Fibroblast of skin of scalp (primary cell): ENCODE results near the gene SCN9A.
A peak's percentile ranks its signal among the peaks of the same experiment; 100 is the strongest.
"Not testable (repeated sequence)": the region's sequence is repeated elsewhere in the genome, so short reads cannot be mapped to it uniquely, and the experiment has no call there.

ENCODE experiments used
- DNase-seq: peaks from one replicate; pipeline ENCODE4 v3.0.0-alpha.2; 2013

SCN9A gene

GRCh38 chr2:166333801-166334200 lies 41.9 kb downstream of the SCN9A start:
- no peak for DNase-seq

- no peak for DNase-seq
Measured at GRCh38 chr2:166332106-166332505, 43.6 kb downstream of the SCN9A start.

DNA sequence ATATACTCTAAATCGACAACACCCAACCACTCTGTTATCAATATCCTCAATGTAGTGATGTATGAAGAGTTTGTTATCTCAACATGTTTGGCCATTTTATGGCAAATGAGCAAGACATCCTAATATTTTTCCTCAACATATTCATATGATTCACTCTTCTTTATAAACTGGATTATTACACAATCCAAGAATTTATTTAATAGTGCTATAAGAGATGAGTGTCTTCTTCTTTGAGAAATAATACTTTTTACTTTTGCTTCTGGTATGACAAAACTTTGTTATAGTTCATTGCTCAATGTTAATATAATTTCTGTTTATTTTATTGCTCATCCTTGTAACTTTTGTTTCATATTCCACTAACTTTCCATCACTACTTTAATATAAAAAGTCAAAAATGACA lies 44.3 kb downstream of the SCN9A start:
- peak; percentile 5 for DNase-seq

DNA sequence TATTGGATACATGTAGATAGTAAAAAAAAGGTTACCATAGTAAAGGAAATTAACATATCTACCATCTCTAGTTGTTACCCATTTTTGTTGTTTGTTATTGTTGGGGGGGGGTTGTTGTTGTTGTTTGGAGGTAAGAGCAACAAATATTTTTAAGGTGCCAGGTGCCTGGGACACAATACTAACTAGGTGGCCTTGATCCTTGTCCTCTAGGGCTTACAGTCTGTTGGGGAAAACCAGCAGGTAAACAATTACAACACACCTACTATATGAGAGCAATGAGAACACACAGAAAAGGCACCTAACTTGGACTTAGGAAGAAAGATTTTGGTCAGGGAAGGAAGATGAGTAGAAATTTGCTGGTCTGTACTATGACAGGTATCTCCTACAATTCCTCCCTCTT lies 46.3 kb downstream of the SCN9A start:
- no peak for DNase-seq

GRCh38 chr2:166328147-166328546 lies 47.6 kb downstream of the SCN9A start:
- DNase-seq = no peak

DNA sequence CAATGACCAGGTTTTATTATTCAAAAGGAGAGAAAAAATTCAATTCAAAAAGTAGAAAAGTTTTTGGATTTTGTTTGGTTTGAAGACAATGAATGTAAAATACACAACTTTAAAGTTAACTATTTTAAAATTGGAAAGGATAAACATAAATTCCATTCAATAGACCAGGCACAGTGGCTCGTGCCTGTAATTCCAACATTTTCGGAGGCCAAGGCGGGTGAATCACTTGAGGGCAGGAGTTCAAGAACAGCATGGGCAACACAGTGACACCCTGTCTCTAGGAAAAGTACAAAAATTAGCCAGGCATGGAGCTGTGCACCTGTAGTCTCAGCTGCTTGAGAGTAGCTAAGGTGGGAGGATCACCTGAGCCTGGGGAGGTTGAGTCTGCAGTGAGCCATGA lies 54.7 kb downstream of the SCN9A start:
- DNase-seq = no peak

DNA sequence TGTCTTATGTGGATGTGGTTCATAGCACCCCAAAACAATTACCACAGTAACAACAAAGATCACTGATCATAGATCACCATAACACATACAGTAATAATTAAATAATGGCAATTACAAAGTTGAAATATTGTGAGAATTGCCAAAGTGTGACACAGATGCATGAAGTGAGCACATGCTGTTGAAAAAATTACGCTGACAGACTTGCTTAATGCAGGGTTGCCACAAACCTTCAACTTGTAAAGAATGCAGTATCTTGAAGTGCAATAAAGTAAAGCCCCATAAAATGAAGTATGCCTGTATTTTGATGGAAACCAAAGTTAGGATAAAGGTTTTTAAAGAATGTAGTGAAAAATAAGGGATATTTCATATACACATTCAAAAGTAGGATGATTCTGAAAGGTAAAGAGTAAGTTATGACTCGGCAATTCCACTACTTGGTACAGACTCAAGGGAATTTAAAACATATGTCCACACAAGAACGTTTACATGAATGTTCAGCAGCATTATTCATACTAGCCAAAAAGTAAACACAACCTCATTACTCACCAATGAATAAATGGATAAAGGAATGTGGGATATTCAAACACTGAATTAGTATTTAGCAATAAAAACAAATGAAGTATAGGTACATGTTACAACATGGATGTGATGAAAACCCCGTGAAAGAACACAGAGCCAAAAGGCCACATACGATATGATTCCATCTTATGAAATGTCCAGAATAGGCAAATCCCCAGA lies 61.6 kb downstream of the SCN9A start:
- peak; percentile 84 for DNase-seq

DNA sequence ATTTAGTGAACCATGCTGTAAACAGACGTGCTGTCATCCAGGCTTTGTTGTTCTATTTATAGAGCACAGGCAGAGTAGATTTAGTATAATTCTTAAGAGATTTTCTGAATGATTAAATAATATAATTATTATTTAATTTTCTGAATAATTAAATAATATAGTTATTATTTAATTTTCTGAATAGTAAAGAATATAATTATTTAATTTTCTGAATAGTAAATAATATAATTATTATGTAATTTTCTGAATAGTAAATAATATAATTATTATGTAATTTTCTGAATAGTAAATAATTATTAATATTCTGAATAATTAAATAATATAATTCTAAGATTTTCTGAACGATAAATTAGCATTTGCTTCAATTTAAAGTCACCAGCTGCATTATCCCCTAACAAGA lies 62.9 kb downstream of the SCN9A start:
- DNase-seq = not testable (repeated sequence)

DNA sequence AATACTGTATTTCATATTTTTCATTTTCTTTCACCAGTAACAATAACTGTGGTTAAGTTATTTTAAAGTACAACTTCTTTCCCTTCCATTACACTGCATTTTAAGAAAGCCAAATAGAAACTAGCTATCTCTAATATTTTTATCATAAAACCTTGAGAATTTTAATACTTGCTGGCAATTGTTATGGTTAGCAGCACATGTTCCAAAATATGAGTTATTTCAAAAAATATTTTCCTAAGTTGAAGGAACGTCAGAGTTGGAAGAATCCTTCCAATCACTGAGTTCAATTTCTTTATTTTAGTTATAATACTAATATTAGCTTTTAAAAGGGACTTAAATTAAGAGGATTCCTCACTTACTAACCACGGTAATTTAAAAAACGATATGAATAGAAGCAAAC lies 68.4 kb downstream of the SCN9A start:
- peak; percentile 33 for DNase-seq

DNA sequence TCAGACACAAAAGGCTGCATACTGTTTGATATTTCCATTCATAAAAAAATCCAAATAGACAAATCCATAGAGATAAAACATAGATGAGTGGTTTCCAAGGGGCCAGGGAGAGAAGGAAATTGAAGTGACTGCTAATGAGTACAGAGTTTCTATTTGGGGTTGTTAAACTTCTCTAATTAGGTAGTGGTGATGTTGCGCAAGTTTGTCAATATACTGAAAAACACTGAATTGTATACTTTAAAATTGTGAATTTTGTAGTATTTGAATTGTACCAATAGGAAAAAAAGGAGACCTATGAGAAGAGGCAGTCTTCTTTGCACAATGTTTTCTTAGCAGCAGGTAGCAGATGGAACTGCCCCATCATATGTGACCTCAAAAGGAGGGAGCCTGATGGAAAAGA lies 71.1 kb downstream of the SCN9A start:
- no peak for DNase-seq

DNA sequence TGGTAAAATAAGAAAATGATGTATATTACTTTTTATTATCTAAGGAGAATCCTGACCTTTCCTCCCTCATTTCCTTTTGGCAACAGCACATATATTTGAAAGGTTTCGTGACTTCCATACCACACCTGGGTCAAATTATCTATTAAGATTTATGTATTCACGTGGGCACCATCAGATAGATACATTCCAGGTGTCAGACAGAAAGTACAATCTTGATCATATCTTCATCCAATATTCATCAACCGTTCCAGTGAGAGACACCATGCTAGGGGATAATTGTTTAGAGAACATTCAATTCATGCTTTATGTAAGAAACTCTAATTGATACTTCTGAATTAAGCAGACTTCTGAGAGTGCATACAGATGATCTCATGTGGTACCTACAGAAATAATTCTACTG lies 73.7 kb downstream of the SCN9A start:
- DNase-seq = no peak

DNA sequence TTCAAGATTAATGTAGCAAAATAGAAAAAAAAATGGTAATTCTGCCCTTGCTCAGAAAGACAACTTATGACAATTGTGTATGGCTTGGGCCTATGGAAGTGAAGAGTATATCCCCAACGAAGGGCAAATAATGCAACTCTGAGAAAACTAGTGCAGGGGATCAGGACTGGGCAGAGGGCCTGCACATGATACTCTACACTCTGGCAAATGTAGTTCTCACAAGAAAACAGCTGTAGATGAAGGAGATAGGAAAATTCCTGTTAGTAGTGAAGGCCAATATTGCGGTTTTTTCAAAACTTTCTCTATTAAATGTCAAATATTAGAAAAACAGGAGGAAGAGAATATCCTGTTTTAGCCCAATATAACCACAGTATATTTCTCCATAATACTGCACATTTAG lies 77.8 kb downstream of the SCN9A start:
- no peak for DNase-seq

DNA sequence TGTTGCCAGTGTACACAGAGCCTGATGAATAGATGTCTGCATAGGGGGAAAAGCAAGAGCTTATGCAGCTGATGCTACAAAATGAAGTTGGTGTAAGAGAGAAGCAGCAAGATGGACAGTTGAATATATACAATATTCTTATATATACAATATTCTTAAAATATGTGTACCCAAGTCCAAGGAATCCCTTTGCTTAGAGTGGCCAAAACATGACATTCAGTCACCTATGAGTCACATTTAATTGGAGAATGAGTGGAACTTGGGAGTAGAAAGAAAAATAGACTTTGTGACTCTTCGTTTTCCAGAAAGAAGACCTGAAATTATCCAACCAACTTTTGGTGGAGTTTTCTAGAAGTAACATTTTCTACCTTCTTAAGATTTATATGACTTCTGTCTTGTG lies 81.8 kb downstream of the SCN9A start:
- DNase-seq = no peak

DNA sequence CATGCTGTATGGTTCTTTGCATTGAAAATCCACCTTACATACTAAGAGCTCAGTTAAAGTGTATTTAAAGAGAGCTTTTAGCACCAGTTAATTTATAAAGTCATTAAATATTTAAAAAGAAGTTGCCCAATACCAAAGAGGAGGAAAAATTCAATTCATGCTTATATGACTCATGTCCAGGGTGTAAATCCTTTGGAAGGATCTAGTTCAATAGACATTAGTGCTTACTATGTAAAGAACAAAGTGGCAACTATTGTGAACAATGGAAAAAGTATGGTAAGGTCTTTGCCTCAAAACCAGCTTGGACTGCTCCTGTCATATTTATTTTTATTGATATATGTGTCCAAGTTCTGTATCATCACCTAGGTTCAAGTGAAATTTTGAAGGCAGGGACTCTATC lies 90.5 kb downstream of the SCN9A start:
- DNase-seq = no peak

GRCh38 chr2:166284359-166284758 lies 91.4 kb downstream of the SCN9A start:
- DNase-seq = no peak

DNA sequence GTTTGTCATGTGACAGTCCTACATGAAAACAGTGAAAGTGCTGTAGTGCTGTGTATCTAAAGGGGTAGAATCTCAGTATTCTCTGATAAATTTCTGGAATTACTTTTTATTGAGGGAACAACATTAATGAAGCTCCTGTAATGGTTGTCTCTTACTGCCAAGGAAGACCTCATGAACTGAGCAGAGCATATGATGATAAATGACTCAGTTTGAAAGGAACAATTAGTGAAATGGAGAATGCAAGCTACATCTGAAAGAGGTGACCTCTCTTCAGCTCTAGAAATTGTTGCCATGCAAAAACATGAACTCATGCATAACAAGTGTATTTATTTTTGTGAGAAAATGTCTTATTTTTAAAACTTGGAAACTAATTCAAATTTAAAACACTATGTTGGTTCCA lies 93.6 kb downstream of the SCN9A start:
- no peak for DNase-seq

GRCh38 chr2:166278856-166279255 lies 96.9 kb downstream of the SCN9A start:
- DNase-seq = no peak

- DNase-seq = no peak
Measured at GRCh38 chr2:166270376-166270775, 105.4 kb downstream of the SCN9A start.

DNA sequence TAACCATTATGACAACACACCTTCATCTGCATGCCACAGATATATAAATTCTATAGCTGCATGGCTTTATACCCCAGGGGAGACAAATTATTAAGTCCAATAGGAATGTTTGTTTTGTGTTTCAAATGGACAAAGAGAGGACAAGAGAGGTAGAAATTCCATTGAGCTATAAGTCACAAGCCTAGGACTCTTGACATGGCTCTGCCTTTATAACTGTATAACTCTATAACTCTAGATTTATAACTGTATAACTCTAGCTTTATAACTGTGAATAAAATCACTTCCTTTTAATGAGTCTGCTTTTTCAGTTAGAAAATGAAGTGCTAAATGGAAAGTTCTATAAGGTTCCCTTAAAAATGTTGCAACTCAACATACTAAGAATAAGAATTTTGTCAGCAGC lies 106.4 kb downstream of the SCN9A start:
- DNase-seq = no peak

DNA sequence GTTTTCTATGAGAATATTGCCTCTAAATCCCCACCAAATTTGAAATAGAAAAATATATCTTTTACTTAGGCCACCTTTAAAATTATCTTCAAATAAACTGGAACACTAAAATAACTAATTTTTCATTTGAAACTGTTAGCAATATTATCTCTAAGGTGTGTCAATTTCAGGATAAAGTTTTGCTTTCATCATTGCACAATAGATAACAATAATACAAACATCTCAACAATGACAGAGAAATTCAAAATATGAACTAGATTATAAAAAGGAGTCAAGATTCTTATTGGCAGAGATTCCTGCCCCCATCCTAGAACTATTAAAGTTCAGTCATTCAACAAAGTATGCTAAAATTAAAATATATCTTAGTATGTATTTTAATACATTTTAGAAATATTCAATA lies 117.9 kb downstream of the SCN9A start:
- DNase-seq = no peak

DNA sequence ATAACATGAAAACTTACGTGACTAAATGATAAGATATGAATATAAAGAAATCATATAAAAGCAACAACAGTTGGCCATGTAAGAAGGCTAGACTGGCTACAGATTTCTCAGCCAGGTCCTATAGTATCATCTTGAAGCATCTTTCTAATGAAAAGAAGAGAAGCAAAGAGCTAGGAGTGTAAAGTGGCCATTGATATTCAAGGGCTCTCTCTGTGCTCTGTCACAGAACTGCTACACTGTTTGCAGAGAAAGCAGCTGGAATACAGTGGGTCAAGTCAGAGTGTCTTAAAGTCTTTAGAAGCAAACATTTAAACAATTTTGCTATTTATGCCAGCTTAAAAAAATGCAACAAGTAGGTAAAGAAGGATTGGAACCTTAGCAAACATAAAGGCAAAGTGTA lies 118.8 kb downstream of the SCN9A start:
- no peak for DNase-seq

DNA sequence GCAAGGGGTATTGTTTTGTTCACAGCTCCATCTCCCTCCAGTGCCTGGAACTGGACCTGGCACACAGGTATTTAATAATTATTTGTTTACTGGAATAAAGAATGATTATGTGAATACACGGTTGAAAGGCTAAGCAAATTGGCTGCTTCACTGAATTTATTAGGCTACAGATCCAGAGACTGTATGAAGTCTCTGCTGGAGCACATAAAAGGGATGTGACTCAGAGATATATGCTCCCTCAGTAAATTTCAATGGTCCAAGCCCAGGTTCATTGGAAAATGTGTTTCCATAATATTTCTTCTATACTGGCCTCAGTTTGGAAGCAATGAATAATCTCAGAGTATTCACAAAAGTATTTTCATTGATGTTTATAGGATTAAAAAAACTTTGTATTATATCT lies 126.4 kb downstream of the SCN9A start:
- DNase-seq = no peak

DNA sequence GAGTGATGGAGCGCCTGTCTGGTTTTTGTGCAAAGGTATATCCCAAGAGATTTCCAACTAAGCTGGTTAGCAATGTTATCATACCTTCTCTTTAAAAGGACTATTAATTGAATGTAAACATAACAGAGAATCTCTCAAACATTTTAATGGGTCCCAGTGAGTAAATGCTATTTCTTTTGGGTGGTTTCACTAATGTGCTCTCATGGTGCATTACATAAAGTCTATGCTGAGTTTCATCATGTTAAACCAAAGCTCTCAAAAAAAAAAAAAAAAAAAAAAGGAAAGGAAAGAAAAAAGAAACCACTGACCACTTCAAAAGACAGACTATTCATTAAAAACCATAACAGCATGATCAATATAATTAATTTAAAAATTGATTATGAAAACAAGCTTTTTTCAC lies 128.8 kb downstream of the SCN9A start:
- peak; percentile 5 for DNase-seq

- no peak for DNase-seq
Measured at GRCh38 chr2:166242309-166242708, 133.4 kb downstream of the SCN9A start.
